Activated T-cell treated with anti-CD3 and anti-CD28 coated beads, Interleukin-2, amount 50 U/mL, for 4 hours (primary cell): Measurements from ENCODE around the gene EVA1A. TPM values are rescaled to one million over a fixed set of nuclear protein-coding genes. Genes with fewer than 3 reads are reported as not detected.

Source experiments
- ATAC-seq, 2 donors: fragments of 200-7000 bp; cut with Tn5 transposase; one replicate each; pipeline ENCODE4 v1.10.0; 2021
- DNase-seq: peaks from one replicate; pipeline ENCODE4 v3.0.0-alpha.2; 2020
- H3K27me3 Mint-ChIP-seq: one replicate; pipeline ENCODE4 v1.8.0; 2021; ENCODE audit warnings: low read depth, mixed read lengths
- H3K36me3 Mint-ChIP-seq: one replicate; pipeline ENCODE4 v1.8.0; 2022; ENCODE audit warnings: mixed read lengths; ENCODE audit not compliant: insufficient read depth
- H3K4me1 Mint-ChIP-seq: one replicate; pipeline ENCODE4 v1.8.0; 2021; ENCODE audit warnings: low read depth, mixed read lengths
- H3K4me3 Mint-ChIP-seq: one replicate; pipeline ENCODE4 v1.8.0; 2021; ENCODE audit warnings: mild to moderate bottlenecking, moderate library complexity, mixed read lengths
- H3K9me3 Mint-ChIP-seq: one replicate; pipeline ENCODE4 v1.8.0; 2021; ENCODE audit warnings: mixed read lengths
- total RNA-seq, 3 donors: library from RNA; stranded (reverse); gene quantifications; one replicate each; pipeline ENCODE4 v1.2.1, GENCODE V29; 2021

Gene EVA1A
- total RNA-seq, 3 donors from 2014 or later = 0.13 TPM; not detected in 2

- no peak for ATAC-seq
- Mint-ChIP-seq H3K9me3 (no peaks in the 10 kb centered on the region), H3K4me3 (no peak overlapping the region), H3K36me3 (no peaks in the 10 kb centered on the region), H3K27me3 (peaks cover 2% of the 10 kb centered on the region), H3K4me1 (no peaks in the 10 kb centered on the region)
- DNase-seq = no peak
Observed at GRCh38 chr2:75597949-75598348, 37.2 kb upstream of the EVA1A start.

- H3K36me3 Mint-ChIP-seq = no peaks in the 10 kb centered on the region
- H3K4me3 Mint-ChIP-seq = no peak overlapping the region
- no peak for DNase-seq
- H3K4me1 Mint-ChIP-seq = no peaks in the 10 kb centered on the region
- H3K9me3 Mint-ChIP-seq = no peaks in the 10 kb centered on the region
- no peak for ATAC-seq
- H3K27me3 Mint-ChIP-seq = peaks cover 2% of the 10 kb centered on the region
Observed at GRCh38 chr2:75596784-75597183, 36.0 kb upstream of the EVA1A start.

GRCh38 chr2:75595541-75596395 is 35.0 kb upstream of the EVA1A start:
- Mint-ChIP-seq H3K4me1 (no peaks in the 10 kb centered on the region), H3K27me3 (peaks cover 2% of the 10 kb centered on the region), H3K4me3 (no peak overlapping the region), H3K36me3 (no peaks in the 10 kb centered on the region), H3K9me3 (no peaks in the 10 kb centered on the region)
- no peak for DNase-seq
- no peak for ATAC-seq

GRCh38 chr2:75594596-75594995 is 33.9 kb upstream of the EVA1A start:
- Mint-ChIP-seq H3K27me3 (no peaks in the 10 kb centered on the region), H3K36me3 (no peaks in the 10 kb centered on the region), H3K9me3 (no peaks in the 10 kb centered on the region), H3K4me1 (no peaks in the 10 kb centered on the region), H3K4me3 (no peak overlapping the region)
- ATAC-seq (no peak), DNase-seq (no peak)

GRCh38 chr2:75592888-75593287 is 32.1 kb upstream of the EVA1A start:
- no peaks in the 10 kb centered on the region for H3K4me1 Mint-ChIP-seq
- H3K4me3 Mint-ChIP-seq = no peak overlapping the region
- no peaks in the 10 kb centered on the region for H3K27me3 Mint-ChIP-seq
- DNase-seq (no peak), ATAC-seq (no peak)
- no peaks in the 10 kb centered on the region for H3K9me3 Mint-ChIP-seq
- H3K36me3 Mint-ChIP-seq = no peaks in the 10 kb centered on the region

- H3K27me3 Mint-ChIP-seq = no peaks in the 10 kb centered on the region
- H3K4me1 Mint-ChIP-seq = no peaks in the 10 kb centered on the region
- H3K4me3 Mint-ChIP-seq = no peak overlapping the region
- ATAC-seq = peak in 1 of 2 donors; percentile 10
- no peaks in the 10 kb centered on the region for H3K36me3 Mint-ChIP-seq
- H3K9me3 Mint-ChIP-seq = no peaks in the 10 kb centered on the region
- no peak for DNase-seq
Observed at GRCh38 chr2:75592030-75592429, 31.3 kb upstream of the EVA1A start.

- H3K4me3 Mint-ChIP-seq = no peak overlapping the region
- no peak for ATAC-seq
- no peaks in the 10 kb centered on the region for H3K27me3 Mint-ChIP-seq
- H3K4me1 Mint-ChIP-seq = no peaks in the 10 kb centered on the region
- H3K9me3 Mint-ChIP-seq = no peaks in the 10 kb centered on the region
- no peaks in the 10 kb centered on the region for H3K36me3 Mint-ChIP-seq
- no peak for DNase-seq
Observed at GRCh38 chr2:75589391-75590105, 28.8 kb upstream of the EVA1A start.

GRCh38 chr2:75587954-75588587 is 27.3 kb upstream of the EVA1A start:
- H3K9me3 Mint-ChIP-seq = no peaks in the 10 kb centered on the region

GRCh38 chr2:75586971-75587370 is 26.2 kb upstream of the EVA1A start:
- ATAC-seq = no peak
- no peaks in the 10 kb centered on the region for H3K9me3 Mint-ChIP-seq
- no peak overlapping the region for H3K4me3 Mint-ChIP-seq

More at GRCh38 chr2:75587954-75588587, 27.3 kb upstream of the EVA1A start:
- no peak overlapping the region for H3K4me3 Mint-ChIP-seq
- ATAC-seq (no peak), DNase-seq (no peak)
- H3K27me3 Mint-ChIP-seq = no peaks in the 10 kb centered on the region
- H3K4me1 Mint-ChIP-seq = no peaks in the 10 kb centered on the region
- no peaks in the 10 kb centered on the region for H3K36me3 Mint-ChIP-seq

GRCh38 chr2:75582840-75583239 is 22.1 kb upstream of the EVA1A start:
- no peak overlapping the region for H3K4me3 Mint-ChIP-seq
- no peaks in the 10 kb centered on the region for H3K9me3 Mint-ChIP-seq
- ATAC-seq (no peak), DNase-seq (no peak)
- H3K4me1 Mint-ChIP-seq = no peaks in the 10 kb centered on the region
- peaks cover 13% of the 10 kb centered on the region for H3K27me3 Mint-ChIP-seq
- no peaks in the 10 kb centered on the region for H3K36me3 Mint-ChIP-seq

More at GRCh38 chr2:75586971-75587370, 26.2 kb upstream of the EVA1A start:
- DNase-seq = no peak
- Mint-ChIP-seq H3K27me3 (no peaks in the 10 kb centered on the region), H3K36me3 (no peaks in the 10 kb centered on the region), H3K4me1 (no peaks in the 10 kb centered on the region)

GRCh38 chr2:75580606-75581005 is 19.9 kb upstream of the EVA1A start:
- Mint-ChIP-seq H3K4me3 (no peak overlapping the region), H3K36me3 (no peaks in the 10 kb centered on the region), H3K9me3 (no peaks in the 10 kb centered on the region), H3K27me3 (peaks cover 13% of the 10 kb centered on the region), H3K4me1 (no peaks in the 10 kb centered on the region)
- ATAC-seq (no peak), DNase-seq (no peak)

GRCh38 chr2:75580156-75580555 is 19.4 kb upstream of the EVA1A start:
- no peak for DNase-seq
- Mint-ChIP-seq H3K4me1 (no peaks in the 10 kb centered on the region), H3K4me3 (no peak overlapping the region), H3K27me3 (peaks cover 13% of the 10 kb centered on the region), H3K36me3 (no peaks in the 10 kb centered on the region), H3K9me3 (no peaks in the 10 kb centered on the region)
- ATAC-seq = no peak

GRCh38 chr2:75579186-75579585 is 18.4 kb upstream of the EVA1A start:
- H3K36me3 Mint-ChIP-seq = no peaks in the 10 kb centered on the region
- no peaks in the 10 kb centered on the region for H3K9me3 Mint-ChIP-seq
- no peak overlapping the region for H3K4me3 Mint-ChIP-seq
- ATAC-seq (no peak), DNase-seq (no peak)
- no peaks in the 10 kb centered on the region for H3K4me1 Mint-ChIP-seq
- H3K27me3 Mint-ChIP-seq = peaks cover 13% of the 10 kb centered on the region

- no peak overlapping the region for H3K4me3 Mint-ChIP-seq
- H3K36me3 Mint-ChIP-seq = no peaks in the 10 kb centered on the region
- H3K9me3 Mint-ChIP-seq = no peaks in the 10 kb centered on the region
- DNase-seq (no peak), ATAC-seq (no peak)
- H3K27me3 Mint-ChIP-seq = peaks cover 13% of the 10 kb centered on the region
- no peaks in the 10 kb centered on the region for H3K4me1 Mint-ChIP-seq
Observed at GRCh38 chr2:75577280-75577679, 16.5 kb upstream of the EVA1A start.
